H1 (cell line): Measurements from ENCODE around the gene HOXB8. TPM values are rescaled to one million over a fixed set of nuclear protein-coding genes. Genes with fewer than 3 reads are reported as not detected.

ENCODE experiments used
- CTCF ChIA-PET: fragments of 300-600 bp; sonication (Branson Sonifier 250); formaldehyde crosslinking; loops from one replicate; lab custom pipeline; 2021; ENCODE audit not compliant: partially characterized antibody; lab: Charles Lee
- POLR2A ChIA-PET: fragments of 300-600 bp; sonication (Branson Sonifier 250); formaldehyde crosslinking; loops from one replicate; lab custom pipeline; 2021; ENCODE audit warnings: inconsistent platforms; ENCODE audit not compliant: partially characterized antibody; lab: Charles Lee
- DNase-seq, 2 experiments: peaks; one replicate each; pipeline versions ENCODE4 v3.0.0 to v3.0.0-alpha.2; 2010 to 2022; ENCODE audit warnings: low spot score in 2 of 2, low read depth in 1 of 2, mixed read lengths in 1 of 2
- FAIRE-seq: peaks from 2 replicates; lab custom pipeline; 2011; peaks lifted over from hg19 to GRCh38; lab: Jason Lieb, UNC
- H2AFZ ChIP-seq: 2 replicates; pipeline ENCODE4 v1.8.1; 2012; ENCODE audit warnings: low read length, inconsistent platforms
- H2AK5ac ChIP-seq: 2 replicates; pipeline ENCODE4 v1.6.1; 2013; ENCODE audit warnings: low read depth, low read length
- H2BK120ac ChIP-seq: replicated peaks from 2 replicates; pipeline ENCODE3; 2013; ENCODE audit warnings: low read depth, low read length, inconsistent platforms
- H2BK12ac ChIP-seq: 2 replicates; pipeline ENCODE4 v1.6.1; 2013; ENCODE audit warnings: low read depth, low read length
- H2BK15ac ChIP-seq: 2 replicates; pipeline ENCODE4 v1.6.1; 2013; ENCODE audit warnings: low read length
- H2BK20ac ChIP-seq: 2 replicates; pipeline ENCODE4 v1.6.1; 2013; ENCODE audit warnings: low read length
- H2BK5ac ChIP-seq: 2 replicates; pipeline ENCODE4 v1.6.1; 2013; ENCODE audit warnings: low read depth, low read length
- H3K14ac ChIP-seq: 2 replicates; pipeline ENCODE4 v1.6.1; 2013; ENCODE audit warnings: inconsistent platforms; ENCODE audit not compliant: insufficient read length
- H3K18ac ChIP-seq: 2 replicates; pipeline ENCODE4 v1.6.1; 2013; ENCODE audit warnings: low read length; ENCODE audit errors: extremely low read depth
- H3K23ac ChIP-seq: 2 replicates; pipeline ENCODE4 v1.6.1; 2013; ENCODE audit warnings: inconsistent platforms; ENCODE audit not compliant: insufficient read length
- H3K23me2 ChIP-seq: 2 replicates; pipeline ENCODE4 v1.6.1; 2013; ENCODE audit warnings: low read depth, low read length
- H3K27ac ChIP-seq: 2 replicates; pipeline ENCODE4 v1.6.1; 2011; ENCODE audit warnings: low read depth, low read length, inconsistent platforms
- H3K27me3 ChIP-seq, 4 experiments: replicated peaks in 1 of 4; 1 replicate in 1 of 4; 2 replicates in 3 of 4; pipeline versions ENCODE4 v1.6.1 to v1.8.1; 2011 to 2013; ENCODE audit warnings: low read length in 3 of 4, mild to moderate bottlenecking in 3 of 4, inconsistent platforms in 2 of 4, mixed read lengths in 2 of 4, moderate library complexity in 1 of 4; ENCODE audit not compliant: control insufficient read depth in 3 of 4, insufficient read depth in 3 of 4; ENCODE audit errors: extremely low read depth in 1 of 4
- H3K36me3 ChIP-seq, 4 experiments: 2 replicates each; pipeline versions ENCODE4 v1.6.1 to v1.8.1; 2011 to 2013; ENCODE audit warnings: mild to moderate bottlenecking in 4 of 4, low read length in 3 of 4, moderate library complexity in 2 of 4, control low read depth in 1 of 4, inconsistent platforms in 1 of 4; ENCODE audit not compliant: insufficient read depth in 4 of 4, control insufficient read depth in 2 of 4
- H3K4ac ChIP-seq: replicated peaks from 2 replicates; pipeline ENCODE3; 2013; ENCODE audit warnings: low read length, low read depth, mixed read lengths, inconsistent platforms; ENCODE audit not compliant: insufficient read length
- H3K4me1 ChIP-seq, 4 experiments: replicated peaks in 1 of 4; 1 replicate in 1 of 4; 2 replicates in 3 of 4; pipeline versions ENCODE4 v1.6.1 to v1.8.1; 2011 to 2013; ENCODE audit warnings: low read length in 3 of 4, inconsistent platforms in 2 of 4, mixed read lengths in 1 of 4; ENCODE audit not compliant: insufficient read depth in 4 of 4, control insufficient read depth in 3 of 4
- H3K4me2 ChIP-seq, 2 experiments: 2 replicates each; pipeline versions ENCODE4 v1.6.1 to v1.8.1; 2011 to 2013; ENCODE audit warnings: low read depth in 2 of 2, low read length in 2 of 2, control low read depth in 1 of 2, inconsistent platforms in 1 of 2, mild to moderate bottlenecking in 1 of 2; ENCODE audit not compliant: insufficient read depth in 1 of 2
- H3K4me3 ChIP-seq, 4 experiments: fragments of 200-600, 300-600 bp in 1 of 4; sonication (generic), shearing (Covaris generic), sonication (Bioruptor Twin) in 1 of 4; 2 replicates each; pipeline versions ENCODE4 v1.5.1 to v1.8.1; 2011 to 2016; ENCODE audit warnings: low read length in 4 of 4, low read depth in 3 of 4, control low read depth in 2 of 4, inconsistent platforms in 2 of 4, mild to moderate bottlenecking in 2 of 4, mixed read lengths in 1 of 4, moderate library complexity in 1 of 4; ENCODE audit not compliant: insufficient read depth in 2 of 4; ENCODE audit errors: extremely low read depth in 1 of 4
- H3K56ac ChIP-seq: replicated peaks from 2 replicates; pipeline ENCODE3; 2013; ENCODE audit warnings: low read depth, mild to moderate bottlenecking, mixed read lengths, low read length, inconsistent platforms; ENCODE audit not compliant: insufficient read length
- H3K79me1 ChIP-seq: 2 replicates; pipeline ENCODE4 v1.6.1; 2013; ENCODE audit warnings: low read depth, low read length, control low read depth
- H3K79me2 ChIP-seq, 2 experiments: 2 replicates each; pipeline versions ENCODE4 v1.6.1 to v1.8.1; 2012 to 2013; ENCODE audit warnings: low read length in 2 of 2, mild to moderate bottlenecking in 2 of 2, inconsistent platforms in 1 of 2; ENCODE audit not compliant: insufficient read depth in 2 of 2, control insufficient read depth in 1 of 2
- H3K9ac ChIP-seq, 4 experiments: replicated peaks in 1 of 4; 1 replicate in 1 of 4; 2 replicates in 3 of 4; pipeline versions ENCODE4 v1.6.1 to v1.8.1; 2011 to 2013; ENCODE audit warnings: low read depth in 3 of 4, low read length in 3 of 4, control low read depth in 2 of 4, mild to moderate bottlenecking in 2 of 4, moderate library complexity in 2 of 4, inconsistent platforms in 1 of 4; ENCODE audit errors: extremely low read depth in 1 of 4
- H3K9me3 ChIP-seq, 2 experiments: 2 replicates each; pipeline versions ENCODE4 v1.6.1 to v1.8.1; 2012 to 2013; ENCODE audit warnings: mild to moderate bottlenecking in 2 of 2, moderate library complexity in 2 of 2, control low read depth in 1 of 2, inconsistent platforms in 1 of 2, low read depth in 1 of 2, low read length in 1 of 2, mixed read lengths in 1 of 2; ENCODE audit not compliant: insufficient read depth in 2 of 2
- H4K20me1 ChIP-seq, 2 experiments: replicated peaks in 1 of 2; 2 replicates each; pipeline versions ENCODE3 to v1.8.1; 2011 to 2013; ENCODE audit warnings: inconsistent platforms in 2 of 2, low read length in 2 of 2, mild to moderate bottlenecking in 1 of 2; ENCODE audit not compliant: insufficient read depth in 2 of 2, control insufficient read depth in 1 of 2
- H4K5ac ChIP-seq: 2 replicates; pipeline ENCODE4 v1.6.1; 2013; ENCODE audit warnings: low read length, low read depth, mixed read lengths, inconsistent platforms; ENCODE audit not compliant: insufficient read length
- H4K8ac ChIP-seq: 2 replicates; pipeline ENCODE4 v1.8.0; 2013; ENCODE audit warnings: mild to moderate bottlenecking, moderate library complexity, low read length, inconsistent platforms; ENCODE audit not compliant: insufficient read depth; ENCODE audit errors: extremely low read depth
- H4K91ac ChIP-seq: replicated peaks from 2 replicates; pipeline ENCODE3; 2013; ENCODE audit warnings: low read length, mixed read lengths, inconsistent platforms; ENCODE audit not compliant: insufficient read length
- RNF2 ChIP-seq: fragments of 200-900, 300-1000 bp; sonication (generic); IDR thresholded peaks from 2 replicates; pipeline ENCODE4 v1.7.1; 2016; ENCODE audit warnings: borderline replicate concordance, low read depth, mild to moderate bottlenecking, antibody characterized with exemption, low read length; ENCODE audit not compliant: poor library complexity, severe bottlenecking; ENCODE audit errors: missing control alignments
- SP4 ChIP-seq: IDR thresholded peaks from 2 replicates; pipeline ENCODE4 v1.6.1; 2012; ENCODE audit warnings: low read length, inconsistent platforms
- SRF ChIP-seq: IDR thresholded peaks from 2 replicates; pipeline ENCODE4 v1.6.1; 2011; ENCODE audit warnings: mild to moderate bottlenecking, low read depth, low read length, moderate library complexity
- ZNF274 ChIP-seq: IDR thresholded peaks from 2 replicates; pipeline ENCODE4 v1.7.0; 2012; ENCODE audit warnings: low read length, borderline replicate concordance; ENCODE audit errors: extremely low read depth
- WGBS, 2 experiments: shearing (Covaris generic) in 1 of 2; methylation state at CpG; one replicate each; pipeline versions ENCODE4 v1.1.6 to v1.1.7; 2013 to 2015; ENCODE audit warnings: low lambda C conversion rate in 2 of 2, mixed read lengths in 2 of 2, inconsistent platforms in 1 of 2, low coverage in 1 of 2, missing lambda C conversion rate in 1 of 2; ENCODE audit not compliant: insufficient replicate concordance in 2 of 2, insufficient coverage in 1 of 2, insufficient read length in 1 of 2; ENCODE audit errors: extremely low coverage in 1 of 2, missing lambda C conversion rate in 1 of 2; 5-methylcytosine and 5-hydroxymethylcytosine counted together
- polyA plus RNA-seq, 7 experiments: library from polyadenylated mRNA; depleted of rRNA in 3 of 7; stranded (reverse) in 5 of 7; unstranded in 2 of 7; fragments of >200 nt in 5 of 7; fragments of 200-250 nt in 2 of 7; gene quantifications; 1 replicate in 5 of 7; 2 replicates in 1 of 7; 4 replicates in 1 of 7; pipeline versions ENCODE4 v1.2.1 to v1.2.3, GENCODE V29; 2011 to 2013; ENCODE audit warnings: missing spikeins in 2 of 7, mixed read lengths in 2 of 7
- total RNA-seq: library from RNA; stranded (reverse); fragmentation: NEBNext Ultra II Directional; extraction: Animal tissue kit (Norgen Biotek cat#: 25700); gene quantifications from 2 replicates; pipeline ENCODE4 v1.2.1, GENCODE V29; 2021

Gene HOXB8
- total and polyA plus RNA-seq, 2 of the 8 experiments (the other 6 are each of a cell fraction or from before 2014, with no cell fraction given) = not detected

DNA sequence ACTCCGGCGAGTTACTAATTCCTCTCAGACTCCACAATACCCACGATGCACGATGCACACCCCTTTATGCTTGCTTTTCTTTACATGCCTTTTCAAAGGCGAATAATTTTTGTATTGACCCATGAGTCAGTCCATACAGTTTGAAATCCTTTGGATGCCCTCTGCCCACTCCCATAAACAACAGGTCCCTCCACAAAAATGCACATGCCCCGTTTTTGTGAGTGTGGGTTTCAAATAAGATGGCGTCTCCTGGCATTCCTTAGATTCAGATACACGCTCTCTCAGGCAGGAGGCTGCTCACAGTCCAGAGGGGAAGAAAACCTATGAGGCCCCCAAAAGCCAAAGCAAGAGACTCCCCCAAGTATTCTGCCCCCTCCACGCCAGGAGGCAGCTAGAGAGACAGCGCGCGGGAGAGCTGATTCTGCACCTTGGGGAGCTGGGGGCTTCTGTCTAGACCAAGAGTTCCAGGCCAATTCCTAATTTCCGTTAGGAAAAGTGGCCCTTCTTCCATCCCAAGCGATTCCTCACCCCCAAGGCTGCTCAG lies 30.6 kb upstream of the HOXB8 start:
- no peak overlapping the region for H3K4ac ChIP-seq
- no peak overlapping the region for H2AFZ ChIP-seq
- TF ChIP-seq SRF = no peak
- no peak for TF ChIP-seq SP4
- peak; percentile 74 for TF ChIP-seq RNF2
- TF ChIP-seq ZNF274 = no peak
- H3K56ac ChIP-seq = no peak overlapping the region
- H2BK120ac ChIP-seq = no peak overlapping the region
- H3K4me2 ChIP-seq = peak overlapping the region; percentile 56 to 73; a peak in 3 of 4 replicates
- H4K91ac ChIP-seq = no peak overlapping the region
- no peaks in the 10 kb centered on the region for H3K9me3 ChIP-seq
- 0 out of 2 replicates have a peak overlapping the region, but pooled peaks have one; percentile 9 for H2BK12ac ChIP-seq
- peaks cover 0 to 14% (median 9%) of the 10 kb centered on the region in 4 experiments; a peak in 5 of 7 replicates for H3K4me1 ChIP-seq
- peaks cover 0 to 10% (median 0%) of the 10 kb centered on the region in 4 experiments; a peak in 1 of 8 replicates for H3K36me3 ChIP-seq
- FAIRE-seq = no peak
- peak overlapping the region in 1 of 4 experiments; percentile 51; a peak in 2 of 8 replicates for H3K4me3 ChIP-seq
- H3K18ac ChIP-seq = no peak overlapping the region
- no peak overlapping the region for H4K5ac ChIP-seq
- H4K8ac ChIP-seq = no peak overlapping the region
- peaks cover 6 to 26% of the 10 kb centered on the region in 2 experiments for H4K20me1 ChIP-seq
- peaks cover 3% of the 10 kb centered on the region; the same call in 1 of the 2 replicates for H3K23me2 ChIP-seq
- POLR2A ChIA-PET = interaction anchor here (0.7 to 0.9 kb wide), 2 partner anchors 9 to 73 kb away, joined by 3 to 4 read pairs; no protein-coding TSS in a partner anchor
- DNase-seq = no peak
- WGBS, 2 experiments = 20% methylated on average over 14 of the region's 14 CpGs; no CpG with 5 or more reads in 1 of the 2 experiments
- no peaks in the 10 kb centered on the region for H3K79me2 ChIP-seq
- H2BK5ac ChIP-seq = no peak overlapping the region
- H3K14ac ChIP-seq = no peak overlapping the region
- CTCF ChIA-PET = interaction anchor here (1.2 to 1.4 kb wide), 3 partner anchors 9 to 233 kb away, joined by 3 to 6 read pairs (median 4); no protein-coding TSS in a partner anchor
- H2AK5ac ChIP-seq = no peak overlapping the region
- H3K79me1 ChIP-seq = no peaks in the 10 kb centered on the region
- no peak overlapping the region for H3K27ac ChIP-seq
- H3K27me3 ChIP-seq = peaks cover 85 to 97% (median 90%) of the 10 kb centered on the region in 4 experiments
- no peak overlapping the region for H3K23ac ChIP-seq
- H2BK15ac ChIP-seq = no peak overlapping the region; the same call in 1 of the 2 replicates
- H2BK20ac ChIP-seq = no peak overlapping the region
- no peak overlapping the region for H3K9ac ChIP-seq
